Suprapubic skin (tissue), 4 donors: ENCODE results near the gene HIVEP2.

Experiments used
- CTCF ChIP-seq, 2 donors: fragments of 200-600 bp in 1 of 2; fragments of 450-650 bp in 1 of 2; sonication (generic) in 1 of 2; IDR thresholded peaks; one replicate each; pipeline ENCODE4 v1.5.1; 2016 to 2019; ENCODE audit warnings: antibody characterized with exemption in 2 of 2, mild to moderate bottlenecking in 1 of 2, moderate library complexity in 1 of 2
- POLR2A ChIP-seq, 2 donors: fragments of 450-650 bp; IDR thresholded peaks; one replicate each; pipeline ENCODE4 v1.6.1; 2017; ENCODE audit warnings: antibody characterized with exemption in 2 of 2, mild to moderate bottlenecking in 2 of 2, moderate library complexity in 2 of 2
- POLR2AphosphoS5 ChIP-seq, 3 donors: sonication (generic); formaldehyde crosslinking; IDR thresholded peaks; one replicate each; pipeline ENCODE4 v1.6.1; 2017; ENCODE audit warnings: antibody characterized with exemption in 3 of 3

GRCh38 chr6:142935553-142936517 is 9.1 kb downstream of the HIVEP2 start:
- TF ChIP-seq CTCF (IDR thresholded peaks at IDR 0.05) = no peak
- no peak for TF ChIP-seq POLR2AphosphoS5 (IDR thresholded peaks at IDR 0.05)
- TF ChIP-seq POLR2A (IDR thresholded peaks at IDR 0.05) = no peak
